Uterus (tissue), 2 donors: ENCODE data around the gene ARRDC1.

Experiments used
- CTCF ChIP-seq, 4 experiments: fragments of 200-600 bp in 2 of 4; fragments of 450-650 bp in 2 of 4; sonication (generic) in 2 of 4; IDR thresholded peaks; one replicate each; pipeline ENCODE4 v1.5.1; 2016 to 2019; ENCODE audit warnings: antibody characterized with exemption in 4 of 4, mild to moderate bottlenecking in 2 of 4, moderate library complexity in 1 of 4
- POLR2A ChIP-seq, 2 donors: fragments of 450-650 bp; IDR thresholded peaks; one replicate each; pipeline ENCODE4 v1.6.1; 2016; ENCODE audit warnings: antibody characterized with exemption in 2 of 2, mild to moderate bottlenecking in 1 of 2, moderate library complexity in 1 of 2

- no peak for TF ChIP-seq CTCF (IDR thresholded peaks at IDR 0.05)
- no peak for TF ChIP-seq POLR2A (IDR thresholded peaks at IDR 0.05)
Observed at GRCh38 chr9:137647096-137647714, 41.7 kb downstream of the ARRDC1 start.
